ENCODE measurements around the gene SH3GL1. TPM values are rescaled to one million over a fixed set of nuclear protein-coding genes. Genes with fewer than 3 reads are reported as not detected.
"Not testable (repeated sequence)": the region's sequence is repeated elsewhere in the genome, so short reads cannot be mapped to it uniquely, and the experiment has no call there.

The SH3GL1 gene
- polyA plus RNA-seq, 1 donor = 120 TPM

DNA sequence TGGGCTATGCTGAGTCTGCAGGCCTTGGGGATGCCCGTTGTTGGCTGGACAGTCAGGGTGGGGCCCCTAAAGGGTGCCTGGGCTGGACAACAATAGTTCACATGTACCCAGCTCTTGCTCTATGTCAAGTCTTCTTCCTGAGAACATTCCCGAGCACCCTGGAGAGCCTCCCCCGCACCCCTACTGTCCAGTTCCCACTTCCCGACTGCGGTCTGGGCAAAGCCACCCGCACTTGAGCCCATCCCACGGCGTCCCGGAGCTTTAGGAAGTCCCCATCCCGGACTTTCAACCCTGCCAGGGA lies 58.1 kb downstream of the SH3GL1 start:
- peak overlapping the region; percentile 50 for H3K4me3 ChIP-seq (ENCODE audit: low read length)
- DNase-seq = no peak
- peaks cover 27% of the 10 kb centered on the region for H3K4me1 ChIP-seq (ENCODE audit: control insufficient read depth, insufficient read depth, low read length)
- peak overlapping the region; percentile 93 for H3K27ac ChIP-seq (ENCODE audit: low read length)
- no peaks in the 10 kb centered on the region for H3K27me3 ChIP-seq (ENCODE audit: control insufficient read depth, insufficient read depth, low read length)
- no CpG with 5 or more reads among the region's 10 CpGs for WGBS (ENCODE audit: insufficient coverage, low lambda C conversion rate)
- H3K36me3 ChIP-seq (ENCODE audit: control insufficient read depth, insufficient read depth, low read length) = peaks cover 6% of the 10 kb centered on the region
- H3K9me3 ChIP-seq (ENCODE audit: control insufficient read depth, low read depth, low read length) = no peaks in the 10 kb centered on the region

DNA sequence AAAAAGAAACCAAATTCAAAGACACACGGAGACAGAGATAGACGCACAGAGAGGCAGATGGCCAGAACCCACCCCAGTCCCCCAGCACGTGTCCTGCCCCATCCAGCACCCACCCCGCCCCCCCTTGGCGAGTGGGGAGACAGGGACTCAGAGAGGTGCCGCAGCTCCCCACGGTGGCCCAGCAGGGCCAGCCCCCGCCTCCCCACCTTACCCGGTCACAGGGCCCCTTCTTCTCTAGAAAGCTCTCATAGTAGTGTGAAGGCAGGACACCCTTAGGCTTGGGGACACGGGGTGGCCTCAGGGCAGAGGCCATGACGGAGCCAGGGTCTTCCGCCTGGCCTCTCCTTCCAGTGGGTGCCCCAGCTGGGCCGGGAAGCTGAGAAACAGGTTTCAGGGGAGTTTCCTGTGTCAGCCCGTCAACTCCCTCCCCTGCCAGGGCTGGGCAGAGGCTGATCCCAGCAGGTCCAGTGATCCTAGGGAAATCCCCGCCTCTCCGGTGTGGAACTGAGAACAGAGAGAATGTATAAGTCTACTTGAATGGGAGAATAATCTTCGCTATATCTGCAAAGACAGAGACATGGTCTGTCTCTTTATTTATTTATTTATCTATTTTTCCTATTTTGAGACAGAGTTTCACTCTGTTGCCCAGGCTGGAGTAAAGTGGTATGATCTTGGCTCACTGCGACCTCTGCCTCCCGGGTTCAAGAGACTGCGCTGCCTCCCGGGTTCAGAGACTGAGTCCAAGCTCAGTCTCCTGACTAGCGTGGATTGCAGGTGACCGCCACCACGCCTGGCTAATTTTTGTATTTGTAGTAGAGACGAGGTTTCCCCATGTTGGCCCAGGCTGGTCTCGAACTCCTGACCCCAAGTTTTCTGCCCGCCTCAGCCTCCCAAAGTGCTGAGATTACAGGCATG lies 61.6 kb downstream of the SH3GL1 start, which contains the start of gene STAP2:
Gene STAP2, minus strand, starts transcription at position 387 of the 915 bp plus-strand sequence. Its CDS starts 74 bp downstream, at position 313.
- Histone ChIP-seq H3K36me3 (ENCODE audit: control insufficient read depth, insufficient read depth, low read length) (peaks cover 2% of the 10 kb centered on the region), H3K27me3 (ENCODE audit: control insufficient read depth, insufficient read depth, low read length) (no peaks in the 10 kb centered on the region), H3K4me1 (ENCODE audit: control insufficient read depth, insufficient read depth, low read length) (peaks cover 24% of the 10 kb centered on the region), H3K4me3 (ENCODE audit: low read length) (peak within 1 kb of the TSS; percentile 57), H3K9me3 (ENCODE audit: control insufficient read depth, low read depth, low read length) (peaks cover 7% of the 10 kb centered on the region), H3K27ac (ENCODE audit: low read length) (peak within 1 kb of the TSS; percentile 98)
- WGBS (ENCODE audit: insufficient coverage, low lambda C conversion rate) = no CpG with 5 or more reads among the region's 27 CpGs
- DNase-seq = peak; percentile 89 to 93

- Histone ChIP-seq H3K27me3 (ENCODE audit: control insufficient read depth, insufficient read depth, low read length) (no peaks in the 10 kb centered on the region), H3K9me3 (ENCODE audit: control insufficient read depth, low read depth, low read length) (peaks cover 7% of the 10 kb centered on the region), H3K36me3 (ENCODE audit: control insufficient read depth, insufficient read depth, low read length) (peaks cover 5% of the 10 kb centered on the region), H3K4me1 (ENCODE audit: control insufficient read depth, insufficient read depth, low read length) (peaks cover 24% of the 10 kb centered on the region), H3K4me3 (ENCODE audit: low read length) (peak overlapping the region; percentile 57), H3K27ac (ENCODE audit: low read length) (peak overlapping the region; percentile 98)
- WGBS (ENCODE audit: insufficient coverage, low lambda C conversion rate) = 0% methylated on average over 4 of the region's 14 CpGs
- peak; percentile 88 to 97 for DNase-seq
Observed at GRCh38 chr19:4337906-4338440, 62.4 kb downstream of the SH3GL1 start.

GRCh38 chr19:4334929-4335570 lies 65.3 kb downstream of the SH3GL1 start:
- peaks cover 7% of the 10 kb centered on the region for H3K9me3 ChIP-seq (ENCODE audit: control insufficient read depth, low read depth, low read length)
- no peaks in the 10 kb centered on the region for H3K27me3 ChIP-seq (ENCODE audit: control insufficient read depth, insufficient read depth, low read length)
- peaks cover 5% of the 10 kb centered on the region for H3K36me3 ChIP-seq (ENCODE audit: control insufficient read depth, insufficient read depth, low read length)
- no peak overlapping the region for H3K27ac ChIP-seq (ENCODE audit: low read length)
- no peak overlapping the region for H3K4me3 ChIP-seq (ENCODE audit: low read length)
- WGBS (ENCODE audit: insufficient coverage, low lambda C conversion rate) = 95% methylated on average over 4 of the region's 7 CpGs
- DNase-seq = no peak
- H3K4me1 ChIP-seq (ENCODE audit: control insufficient read depth, insufficient read depth, low read length) = peaks cover 11% of the 10 kb centered on the region

DNA sequence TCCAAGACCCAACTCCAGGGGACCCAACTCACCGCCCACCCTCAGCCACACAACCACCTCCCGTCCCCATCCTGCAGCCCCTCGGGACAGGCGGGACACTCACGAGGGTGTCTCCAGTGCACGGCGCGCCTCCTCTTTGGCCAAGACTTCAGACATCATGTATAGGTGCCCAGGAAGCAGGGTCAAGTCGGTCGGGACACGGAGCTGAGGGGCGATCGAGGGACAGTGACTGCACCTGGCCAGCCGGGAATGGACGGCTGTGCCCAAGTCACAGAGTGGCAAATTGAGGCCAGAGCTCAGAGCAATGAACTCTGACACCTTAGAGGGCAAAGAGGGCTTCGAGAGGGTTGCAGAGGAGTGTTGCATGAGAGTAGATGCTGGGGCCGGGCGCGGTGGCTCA lies 70.5 kb downstream of the SH3GL1 start:
- DNase-seq = no peak
- no CpG with 5 or more reads among the region's 19 CpGs for WGBS (ENCODE audit: insufficient coverage, low lambda C conversion rate)
- Histone ChIP-seq H3K27ac (ENCODE audit: low read length) (no peak overlapping the region), H3K9me3 (ENCODE audit: control insufficient read depth, low read depth, low read length) (peaks cover 21% of the 10 kb centered on the region), H3K36me3 (ENCODE audit: control insufficient read depth, insufficient read depth, low read length) (peaks cover 3% of the 10 kb centered on the region), H3K4me3 (ENCODE audit: low read length) (no peak overlapping the region), H3K27me3 (ENCODE audit: control insufficient read depth, insufficient read depth, low read length) (peaks cover 10% of the 10 kb centered on the region), H3K4me1 (ENCODE audit: control insufficient read depth, insufficient read depth, low read length) (peaks cover 20% of the 10 kb centered on the region)

DNA sequence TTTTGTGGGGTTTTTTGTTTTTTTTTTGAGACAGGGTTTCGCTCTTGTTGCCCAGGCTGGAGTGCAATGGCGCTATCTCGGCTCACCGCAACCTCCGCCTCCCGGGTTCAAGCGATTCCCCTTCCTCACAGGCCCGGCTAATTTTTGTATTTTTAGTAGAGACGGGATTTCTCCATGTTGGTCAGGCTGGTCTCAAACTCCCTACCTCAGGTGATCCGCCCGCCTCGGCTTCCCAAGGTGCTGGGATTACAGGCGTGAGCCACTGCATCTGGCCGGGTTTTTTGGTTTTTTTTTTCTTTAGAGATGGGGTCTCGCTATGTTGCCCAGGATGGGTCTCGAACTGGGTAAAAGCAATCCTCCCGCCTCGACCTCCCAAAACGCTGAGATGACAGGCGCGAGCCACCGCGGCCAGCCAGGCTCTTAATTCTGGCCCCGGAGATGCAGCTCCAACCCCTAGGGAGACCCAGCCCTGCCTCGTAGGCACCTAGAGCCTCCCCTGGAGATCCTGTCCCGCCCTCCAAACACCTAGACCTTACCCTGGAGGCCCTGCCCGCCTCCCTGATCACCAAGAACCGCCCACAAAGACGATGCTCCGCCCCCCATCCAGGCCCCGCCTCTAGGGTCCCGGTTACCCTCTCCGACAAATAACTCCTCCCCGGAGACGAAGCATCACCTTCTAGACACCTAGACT lies 71.2 kb downstream of the SH3GL1 start:
- peak in 1 of 2 donors; percentile 45 for DNase-seq
- Histone ChIP-seq H3K27ac (ENCODE audit: low read length) (peak overlapping the region; percentile 65), H3K27me3 (ENCODE audit: control insufficient read depth, insufficient read depth, low read length) (peaks cover 10% of the 10 kb centered on the region), H3K4me3 (ENCODE audit: low read length) (peak overlapping the region; percentile 81), H3K9me3 (ENCODE audit: control insufficient read depth, low read depth, low read length) (peaks cover 14% of the 10 kb centered on the region), H3K4me1 (ENCODE audit: control insufficient read depth, insufficient read depth, low read length) (peaks cover 20% of the 10 kb centered on the region)
- WGBS (ENCODE audit: insufficient coverage, low lambda C conversion rate) = no CpG with 5 or more reads among the region's 35 CpGs
- not testable (repeated sequence) for H3K36me3 ChIP-seq (ENCODE audit: control insufficient read depth, insufficient read depth, low read length)

DNA sequence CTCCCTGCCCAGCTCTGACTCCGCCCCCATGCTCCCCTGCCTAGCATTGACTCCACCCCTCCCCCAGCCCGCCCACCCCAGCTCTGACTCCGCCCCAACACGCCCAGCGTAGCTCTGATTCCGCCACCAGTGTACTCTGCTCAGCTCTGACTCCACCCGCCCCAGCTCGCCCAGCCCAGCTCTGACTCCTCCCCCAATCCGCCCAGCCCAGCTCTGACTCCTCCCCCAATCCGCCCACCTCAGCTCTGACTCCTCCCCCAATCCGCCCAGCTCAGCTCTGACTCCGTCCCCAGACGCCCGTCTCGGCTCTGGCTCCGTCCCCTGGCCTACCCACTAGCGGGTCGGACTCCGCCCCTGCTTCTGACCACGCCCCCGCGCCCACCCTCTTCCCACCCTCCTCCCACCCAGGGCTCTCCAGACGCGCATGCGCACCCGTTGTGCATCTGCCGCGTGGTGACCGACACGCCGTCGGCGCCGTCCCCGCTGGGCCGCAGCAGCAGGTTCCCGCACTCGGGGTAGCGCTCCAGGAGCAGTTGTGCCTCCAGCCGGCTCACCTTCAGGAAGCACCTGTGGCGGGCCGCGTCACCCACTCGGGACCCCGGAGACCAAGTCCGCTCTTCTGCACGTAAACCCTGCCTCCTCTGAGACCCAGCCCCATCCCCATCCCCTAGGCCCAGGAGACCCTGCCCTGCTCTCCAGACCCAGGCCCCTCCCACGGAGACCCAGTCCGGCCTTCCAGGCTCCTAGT lies 71.9 kb downstream of the SH3GL1 start:
- Histone ChIP-seq H3K9me3 (ENCODE audit: control insufficient read depth, low read depth, low read length) (peaks cover 14% of the 10 kb centered on the region), H3K27ac (ENCODE audit: low read length) (peak overlapping the region; percentile 65), H3K36me3 (ENCODE audit: control insufficient read depth, insufficient read depth, low read length) (peaks cover under 1% of the 10 kb centered on the region), H3K4me1 (ENCODE audit: control insufficient read depth, insufficient read depth, low read length) (peaks cover 20% of the 10 kb centered on the region), H3K27me3 (ENCODE audit: control insufficient read depth, insufficient read depth, low read length) (peaks cover 10% of the 10 kb centered on the region), H3K4me3 (ENCODE audit: low read length) (peak overlapping the region; percentile 81)
- no CpG with 5 or more reads among the region's 49 CpGs for WGBS (ENCODE audit: insufficient coverage, low lambda C conversion rate)
- DNase-seq = peak; percentile 91 to 98

- Histone ChIP-seq H3K27ac (ENCODE audit: low read length) (peak overlapping the region; percentile 17), H3K36me3 (ENCODE audit: control insufficient read depth, insufficient read depth, low read length) (no peaks in the 10 kb centered on the region), H3K9me3 (ENCODE audit: control insufficient read depth, low read depth, low read length) (peaks cover 16% of the 10 kb centered on the region), H3K4me1 (ENCODE audit: control insufficient read depth, insufficient read depth, low read length) (peaks cover 20% of the 10 kb centered on the region), H3K27me3 (ENCODE audit: control insufficient read depth, insufficient read depth, low read length) (peaks cover 10% of the 10 kb centered on the region), H3K4me3 (ENCODE audit: low read length) (peak overlapping the region; percentile 19)
- no CpG with 5 or more reads among the region's 13 CpGs for WGBS (ENCODE audit: insufficient coverage, low lambda C conversion rate)
- peak in 1 of 2 donors; percentile 39 for DNase-seq
Observed at GRCh38 chr19:4327877-4328242, 72.5 kb downstream of the SH3GL1 start.

DNA sequence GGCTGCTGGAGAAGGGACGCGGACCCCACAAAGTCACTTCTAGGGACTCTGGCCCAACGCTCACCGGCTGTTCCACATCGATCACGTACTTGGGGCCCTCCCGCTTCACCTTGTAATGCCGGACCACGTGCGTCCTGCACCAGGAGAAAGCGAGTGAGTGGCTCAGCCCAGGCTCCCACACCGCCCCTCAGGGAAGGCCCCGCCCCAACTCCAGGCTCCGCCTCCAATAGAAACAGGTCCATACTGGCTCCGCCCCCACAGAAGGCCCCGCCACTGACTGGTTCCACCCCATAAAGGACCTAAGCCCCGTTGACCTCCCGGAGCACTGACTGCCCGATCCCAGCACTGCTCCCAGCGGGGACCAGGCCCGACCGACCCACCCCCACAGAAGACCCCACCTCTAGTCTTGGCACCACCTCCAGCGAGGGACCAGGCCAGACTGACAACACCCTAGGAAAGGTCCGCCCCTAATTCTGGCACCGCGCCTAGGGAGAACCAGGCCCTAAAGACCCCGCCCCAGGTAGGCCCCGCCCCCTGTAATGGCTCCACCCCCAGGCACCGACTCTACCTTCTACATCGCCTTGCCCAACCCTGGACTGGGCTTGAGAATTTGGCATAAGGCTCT lies 73.0 kb downstream of the SH3GL1 start:
- Histone ChIP-seq H3K27ac (ENCODE audit: low read length) (no peak overlapping the region), H3K27me3 (ENCODE audit: control insufficient read depth, insufficient read depth, low read length) (peaks cover 10% of the 10 kb centered on the region), H3K36me3 (ENCODE audit: control insufficient read depth, insufficient read depth, low read length) (no peaks in the 10 kb centered on the region), H3K4me3 (ENCODE audit: low read length) (peak overlapping the region; percentile 19), H3K9me3 (ENCODE audit: control insufficient read depth, low read depth, low read length) (peaks cover 17% of the 10 kb centered on the region), H3K4me1 (ENCODE audit: control insufficient read depth, insufficient read depth, low read length) (peaks cover 20% of the 10 kb centered on the region)
- DNase-seq = peak; percentile 90 to 91
- WGBS (ENCODE audit: insufficient coverage, low lambda C conversion rate) = no CpG with 5 or more reads among the region's 30 CpGs

All from large intestine (tissue), 3 donors.